HG03432 (cell line): ENCODE measurements around the gene RRP15.
A peak's percentile ranks its signal among the peaks of the same experiment; 100 is the strongest.

Experiments used
- ATAC-seq: cut with Tn5 transposase; IDR thresholded peaks from one replicate; pipeline ENCODE4 v1.9.1; 2021; ENCODE audit warnings: mild to moderate bottlenecking, moderate library complexity; ENCODE audit not compliant: unreplicated experiment

RRP15 gene

DNA sequence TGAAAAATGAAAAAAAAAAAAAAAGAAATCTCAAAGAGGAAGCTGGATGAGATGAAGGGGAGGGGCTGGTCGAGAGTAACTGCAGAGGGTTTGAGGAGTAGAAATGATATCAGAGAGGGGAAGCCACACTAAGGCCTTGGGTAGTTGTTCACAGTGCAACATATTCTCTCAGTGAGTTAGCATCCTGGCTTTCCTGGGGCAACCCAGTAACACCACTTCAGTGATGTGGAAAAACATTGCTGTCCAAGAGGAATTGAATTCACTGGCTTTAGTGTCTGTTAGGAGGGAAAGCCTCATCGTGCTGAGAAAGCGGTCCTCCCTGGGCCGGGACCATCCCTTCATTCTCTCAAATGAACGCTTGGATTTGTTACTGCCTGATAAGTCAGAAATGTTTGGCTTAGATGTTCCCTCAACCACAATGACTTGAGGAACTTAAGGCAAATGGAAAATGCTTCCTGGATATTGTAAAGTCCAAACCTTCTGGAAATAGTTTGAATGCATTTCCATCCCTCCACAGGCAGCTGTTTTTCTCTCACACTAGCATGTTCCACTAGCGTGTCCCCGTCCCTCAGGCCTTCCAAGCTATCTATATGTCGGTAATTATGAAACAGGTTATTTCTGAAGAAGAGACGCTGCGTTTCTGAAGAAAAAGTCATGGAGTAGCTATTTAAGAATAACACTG, 72.3 kb downstream of the RRP15 start:
- no peak for ATAC-seq

DNA sequence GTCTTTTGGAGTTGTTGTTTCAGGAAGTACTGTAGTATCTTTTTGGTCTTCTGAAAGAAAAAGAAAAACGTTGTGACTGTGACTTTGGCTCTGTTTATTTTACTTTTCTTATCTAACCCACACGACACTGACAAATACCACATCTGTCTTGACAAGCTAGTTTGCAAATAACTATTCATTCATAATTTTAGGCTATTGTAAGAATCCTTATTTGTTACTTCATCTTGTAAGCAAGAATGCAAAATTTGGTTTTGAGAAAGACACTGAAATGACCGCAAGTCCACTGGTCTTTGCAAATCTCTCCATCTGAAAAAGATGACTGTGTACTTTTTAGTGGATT, 72.8 kb downstream of the RRP15 start:
- ATAC-seq, result no peak

DNA sequence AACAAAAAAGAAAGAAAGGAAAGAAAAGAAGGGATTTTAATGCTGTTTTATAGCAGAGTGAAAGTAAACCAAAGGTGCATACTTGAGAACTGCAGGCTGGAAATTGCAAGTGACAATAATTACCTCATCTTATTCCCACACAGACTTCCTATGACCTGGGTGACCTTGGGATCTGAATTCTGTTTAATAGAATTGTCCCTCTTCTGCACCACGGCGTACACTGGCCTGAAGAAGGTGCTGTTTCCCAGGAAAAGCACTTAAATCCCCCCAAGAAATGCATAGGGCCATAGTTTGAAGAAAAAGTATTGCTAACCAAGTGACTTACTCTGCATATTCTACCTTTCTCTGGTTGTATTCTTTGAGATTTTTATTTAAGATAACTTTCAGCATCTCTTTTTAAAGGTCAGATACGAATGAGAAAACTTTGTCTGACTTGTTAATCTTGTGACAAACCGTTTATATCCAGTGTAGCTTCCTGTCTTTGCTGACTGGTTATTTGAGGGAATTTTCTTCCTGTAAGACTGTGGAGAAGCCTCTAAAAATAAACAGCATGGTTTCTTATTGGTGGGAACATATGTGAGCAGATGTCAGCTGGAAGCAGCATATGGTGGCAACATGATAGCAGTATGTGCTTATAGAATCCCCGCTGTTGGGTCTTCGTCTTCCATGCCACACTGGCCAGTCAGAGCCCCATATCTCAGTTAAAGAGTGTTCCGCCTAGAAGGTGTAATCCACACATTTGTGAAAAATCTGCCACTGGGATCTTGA, 76.4 kb downstream of the RRP15 start:
- no peak for ATAC-seq

- no peak for ATAC-seq
Observed at GRCh38 chr1:218362418-218363076, 77.5 kb downstream of the RRP15 start.

DNA sequence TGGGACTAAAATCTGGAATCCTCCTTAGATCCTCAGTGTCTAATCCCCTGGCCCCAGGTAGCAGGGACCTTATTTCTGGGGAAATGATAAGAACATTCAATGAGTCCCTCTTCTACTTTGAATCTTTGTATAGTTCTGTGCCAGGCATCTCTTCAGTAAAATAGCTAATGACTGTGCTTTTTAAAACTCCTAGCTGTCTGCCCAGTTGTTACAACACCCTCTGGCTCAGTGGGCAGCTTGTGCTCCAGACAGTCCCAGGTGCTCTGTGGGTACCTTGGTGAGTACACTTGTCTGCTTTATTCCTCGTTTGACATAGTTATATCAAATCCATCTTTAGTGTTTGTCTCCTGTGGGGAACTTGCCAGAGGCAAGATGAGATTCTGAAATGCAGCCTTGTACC, 78.0 kb downstream of the RRP15 start:
- ATAC-seq, result no peak

DNA sequence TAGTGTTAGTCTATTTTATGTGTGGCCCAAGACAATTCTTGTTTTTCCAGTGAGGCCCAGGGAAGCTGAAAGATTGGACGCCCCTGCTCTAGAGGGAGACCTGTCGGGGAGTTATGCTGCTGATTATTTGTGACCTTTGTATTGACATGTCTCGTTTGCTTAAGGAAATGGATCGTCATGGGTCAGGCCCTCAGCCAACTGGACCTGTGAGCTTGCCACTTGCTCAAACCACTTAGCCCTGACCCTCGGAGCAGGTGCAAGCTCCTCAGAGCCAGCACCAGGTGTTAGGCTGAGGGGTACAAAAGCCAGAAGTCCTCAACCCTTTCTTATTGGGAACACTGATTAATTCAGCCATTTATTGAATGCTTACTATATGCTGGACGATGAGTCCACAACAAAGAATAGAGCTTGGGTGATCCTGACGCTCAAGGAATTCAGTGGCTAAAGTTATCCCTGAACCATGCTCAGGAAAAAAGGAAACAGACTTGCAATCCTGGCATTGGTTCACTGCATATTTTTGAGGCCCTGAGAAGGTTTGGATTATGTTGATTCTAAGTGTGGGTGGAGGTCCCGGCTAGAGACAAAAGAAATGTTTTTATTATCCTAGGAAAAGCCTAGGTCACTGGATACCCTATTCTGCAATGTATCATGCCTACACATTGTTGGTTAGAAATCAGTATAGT, 79.1 kb downstream of the RRP15 start:
- ATAC-seq, result no peak

DNA sequence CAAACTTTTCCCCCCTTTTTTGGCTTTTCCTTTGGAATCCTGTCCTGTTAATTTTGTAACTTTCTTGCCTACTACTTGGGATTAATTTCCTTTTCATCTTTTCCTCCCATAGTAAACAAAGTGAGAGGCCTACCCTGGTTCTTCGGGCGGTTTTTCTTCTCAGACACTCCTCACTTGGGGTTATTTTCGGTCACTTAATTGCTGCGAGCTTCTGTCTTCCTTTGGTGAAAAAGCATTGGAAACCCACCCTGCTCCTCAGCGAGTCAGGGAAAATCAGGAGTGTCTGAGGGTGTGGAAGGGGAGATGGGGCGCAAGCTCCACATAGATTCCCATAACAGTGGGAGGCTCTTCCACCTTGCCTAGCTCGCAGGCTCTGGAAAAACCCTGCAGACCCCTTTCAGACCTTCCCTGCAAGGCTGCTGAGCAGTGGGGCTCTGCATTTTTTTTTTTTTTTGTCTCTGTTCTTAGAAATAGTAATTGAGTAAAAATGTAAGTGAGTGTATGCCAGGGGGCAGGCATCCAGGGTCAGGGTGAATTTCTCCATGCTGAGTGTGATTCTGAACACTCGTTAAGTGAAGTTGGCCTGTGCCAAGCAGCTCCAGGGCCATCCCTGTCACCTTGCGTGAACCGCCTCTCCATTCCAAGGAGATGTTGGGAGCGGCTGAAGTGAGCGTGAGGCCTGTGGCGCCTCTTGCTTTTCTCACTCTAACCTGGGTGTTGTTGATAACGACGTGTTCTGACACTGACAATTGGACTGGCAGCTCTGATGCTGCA, 80.3 kb downstream of the RRP15 start:
- no peak for ATAC-seq

- ATAC-seq, result no peak
Observed at GRCh38 chr1:218366322-218367052, 81.4 kb downstream of the RRP15 start.

GRCh38 chr1:218367118-218367517, 82.0 kb downstream of the RRP15 start:
- ATAC-seq, result no peak

DNA sequence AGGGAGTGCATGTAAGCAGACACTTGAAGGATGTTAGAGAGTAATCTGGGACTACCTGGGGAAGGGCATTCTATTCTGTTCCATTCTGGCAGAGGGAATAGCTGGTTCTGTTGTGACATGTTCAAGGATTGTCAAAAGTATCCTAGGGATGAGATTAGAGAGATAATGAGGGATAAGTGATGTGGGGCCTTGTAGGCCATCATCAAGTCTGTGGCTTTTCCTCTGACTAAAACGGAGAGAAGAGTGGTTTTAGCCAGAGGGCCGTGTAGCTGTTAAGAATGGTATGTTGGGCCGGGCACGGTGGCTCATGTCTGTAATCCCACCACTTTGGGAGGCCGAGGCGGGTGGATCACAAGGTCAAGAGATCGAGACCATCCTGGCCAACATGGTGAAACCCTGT, 83.6 kb downstream of the RRP15 start:
- ATAC-seq, result no peak

GRCh38 chr1:218369688-218370511, 84.8 kb downstream of the RRP15 start:
- ATAC-seq, result no peak

DNA sequence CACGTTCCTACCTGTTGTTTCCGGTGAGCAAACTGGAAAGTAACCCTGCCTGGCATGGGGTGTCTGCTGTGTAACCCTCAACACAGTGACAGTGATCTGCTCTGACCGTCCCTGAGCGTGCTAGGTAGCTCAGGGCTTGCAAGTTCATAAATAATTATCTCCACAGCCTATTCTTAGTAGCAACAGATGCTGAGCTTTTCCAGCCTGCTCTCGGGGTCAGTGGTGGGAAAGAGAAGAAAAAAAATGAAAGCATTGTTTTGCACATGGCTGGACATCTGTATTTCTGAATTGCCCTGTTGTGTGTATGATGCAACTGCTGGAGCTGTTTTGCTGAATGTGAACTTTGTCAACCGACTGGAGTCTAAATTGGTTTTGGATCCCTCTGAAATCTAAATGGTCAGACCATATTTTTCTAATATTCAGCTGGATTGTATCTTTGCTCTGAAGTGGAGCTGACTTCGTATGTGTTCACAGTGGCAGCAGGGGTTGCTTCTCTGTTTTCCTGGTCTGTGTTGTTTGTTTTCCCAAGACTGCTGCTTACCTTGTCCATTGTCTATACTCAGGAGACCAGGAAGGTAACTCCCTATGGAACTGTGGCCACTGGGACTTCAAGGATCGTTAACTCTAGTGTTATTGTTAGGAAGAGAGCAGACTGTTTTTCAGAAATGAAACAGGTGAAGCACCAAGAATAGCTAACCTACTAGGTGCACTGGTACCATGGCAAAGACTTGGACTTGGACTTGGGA, 87.0 kb downstream of the RRP15 start:
- no peak for ATAC-seq

GRCh38 chr1:218374401-218375353, 89.6 kb downstream of the RRP15 start:
- no peak for ATAC-seq

GRCh38 chr1:218376722-218377121, 91.6 kb downstream of the RRP15 start:
- ATAC-seq, result peak; percentile 7

DNA sequence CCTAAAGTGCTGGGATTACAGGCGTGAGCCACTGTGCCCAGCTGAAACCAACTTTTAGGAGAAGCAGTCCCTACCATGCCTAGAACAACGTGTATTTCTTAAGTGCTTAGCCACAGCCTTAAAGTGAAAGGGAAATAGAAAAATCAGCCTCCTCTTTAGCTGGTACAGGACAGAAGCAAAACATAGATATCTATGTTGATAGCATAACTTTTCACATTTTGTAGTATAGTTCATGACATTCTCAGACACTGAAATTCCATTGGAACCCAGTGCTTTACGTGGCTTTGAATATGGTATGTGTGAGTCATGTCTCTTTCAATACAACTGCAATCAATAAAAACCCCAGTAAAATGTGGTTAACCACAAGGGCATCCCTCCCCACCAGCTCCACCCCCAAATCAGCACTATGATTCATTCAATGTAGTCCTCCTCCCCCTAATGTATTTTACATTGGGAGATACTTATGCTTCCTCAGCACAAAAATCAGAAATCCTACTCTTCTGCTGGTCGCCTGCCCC, 92.1 kb downstream of the RRP15 start:
- ATAC-seq, result peak; percentile 95

GRCh38 chr1:218380125-218380977, 95.3 kb downstream of the RRP15 start:
- ATAC-seq, result no peak
